Loucy (cell line): Measurements from ENCODE around the gene LILRB2.
"Not testable (repeated sequence)": the region's sequence is repeated elsewhere in the genome, so short reads cannot be mapped to it uniquely, and the experiment has no call there.

Experiments
- EZH2phosphoT487 ChIP-seq: fragments of 200-600 bp; IDR thresholded peaks from 2 replicates; pipeline ENCODE4 v1.6.1; 2018; ENCODE audit warnings: antibody characterized with exemption, mild to moderate bottlenecking, moderate library complexity, borderline replicate concordance
- TF ChIP-seq, protein P1 (sequence below): fragments of 200-600 bp; sonication (generic); conservative IDR thresholded peaks from 2 replicates; pipeline ENCODE4 v1.5.1; 2014; ENCODE audit warnings: mild to moderate bottlenecking, antibody characterized with exemption, low read length

DNA sequence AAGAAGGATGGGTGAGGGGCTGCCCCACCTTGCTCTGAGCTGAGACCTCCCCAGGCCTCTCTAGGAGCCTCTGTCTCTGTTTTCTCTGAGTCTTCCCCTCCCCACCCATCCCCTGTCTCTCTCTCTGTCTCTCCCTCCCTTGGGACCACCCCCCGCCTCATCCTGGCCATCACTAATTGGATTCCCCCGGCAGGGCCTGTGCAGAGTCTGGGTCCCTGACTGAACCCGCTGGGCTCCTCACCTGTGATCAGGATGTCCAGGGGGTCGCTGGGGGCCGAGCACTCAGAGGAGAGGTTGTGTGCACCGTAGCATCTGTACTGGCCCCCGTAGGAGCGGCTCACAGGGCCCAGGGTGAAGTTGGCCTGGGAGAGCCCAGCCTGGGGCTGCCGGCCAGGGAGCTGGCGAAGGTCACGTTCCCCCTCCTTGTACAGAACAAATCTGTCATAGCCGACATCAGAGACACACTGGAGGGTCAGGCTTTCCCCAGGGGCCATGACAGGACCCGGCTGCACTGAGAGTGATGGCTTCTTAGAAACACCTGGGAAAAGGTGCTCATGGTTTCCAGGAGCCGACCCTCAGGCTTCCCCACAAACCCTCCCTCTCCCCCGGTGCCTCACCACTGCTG is 2.2 kb downstream of the LILRB2 start:
- TF ChIP-seq EZH2phosphoT487, result not testable (repeated sequence)
- TF ChIP-seq, protein P1, sequence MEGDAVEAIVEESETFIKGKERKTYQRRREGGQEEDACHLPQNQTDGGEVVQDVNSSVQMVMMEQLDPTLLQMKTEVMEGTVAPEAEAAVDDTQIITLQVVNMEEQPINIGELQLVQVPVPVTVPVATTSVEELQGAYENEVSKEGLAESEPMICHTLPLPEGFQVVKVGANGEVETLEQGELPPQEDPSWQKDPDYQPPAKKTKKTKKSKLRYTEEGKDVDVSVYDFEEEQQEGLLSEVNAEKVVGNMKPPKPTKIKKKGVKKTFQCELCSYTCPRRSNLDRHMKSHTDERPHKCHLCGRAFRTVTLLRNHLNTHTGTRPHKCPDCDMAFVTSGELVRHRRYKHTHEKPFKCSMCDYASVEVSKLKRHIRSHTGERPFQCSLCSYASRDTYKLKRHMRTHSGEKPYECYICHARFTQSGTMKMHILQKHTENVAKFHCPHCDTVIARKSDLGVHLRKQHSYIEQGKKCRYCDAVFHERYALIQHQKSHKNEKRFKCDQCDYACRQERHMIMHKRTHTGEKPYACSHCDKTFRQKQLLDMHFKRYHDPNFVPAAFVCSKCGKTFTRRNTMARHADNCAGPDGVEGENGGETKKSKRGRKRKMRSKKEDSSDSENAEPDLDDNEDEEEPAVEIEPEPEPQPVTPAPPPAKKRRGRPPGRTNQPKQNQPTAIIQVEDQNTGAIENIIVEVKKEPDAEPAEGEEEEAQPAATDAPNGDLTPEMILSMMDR, result not testable (repeated sequence)
